Glomerular visceral epithelial cell (primary cell): ENCODE results near the gene MARCO.
"Not testable (repeated sequence)": the region's sequence is repeated elsewhere in the genome, so short reads cannot be mapped to it uniquely, and the experiment has no call there.

Experiments used
- DNase-seq: peaks from one replicate; pipeline ENCODE4 v3.0.0-alpha.2; 2016; ENCODE audit errors: extremely low spot score

Gene MARCO

DNA sequence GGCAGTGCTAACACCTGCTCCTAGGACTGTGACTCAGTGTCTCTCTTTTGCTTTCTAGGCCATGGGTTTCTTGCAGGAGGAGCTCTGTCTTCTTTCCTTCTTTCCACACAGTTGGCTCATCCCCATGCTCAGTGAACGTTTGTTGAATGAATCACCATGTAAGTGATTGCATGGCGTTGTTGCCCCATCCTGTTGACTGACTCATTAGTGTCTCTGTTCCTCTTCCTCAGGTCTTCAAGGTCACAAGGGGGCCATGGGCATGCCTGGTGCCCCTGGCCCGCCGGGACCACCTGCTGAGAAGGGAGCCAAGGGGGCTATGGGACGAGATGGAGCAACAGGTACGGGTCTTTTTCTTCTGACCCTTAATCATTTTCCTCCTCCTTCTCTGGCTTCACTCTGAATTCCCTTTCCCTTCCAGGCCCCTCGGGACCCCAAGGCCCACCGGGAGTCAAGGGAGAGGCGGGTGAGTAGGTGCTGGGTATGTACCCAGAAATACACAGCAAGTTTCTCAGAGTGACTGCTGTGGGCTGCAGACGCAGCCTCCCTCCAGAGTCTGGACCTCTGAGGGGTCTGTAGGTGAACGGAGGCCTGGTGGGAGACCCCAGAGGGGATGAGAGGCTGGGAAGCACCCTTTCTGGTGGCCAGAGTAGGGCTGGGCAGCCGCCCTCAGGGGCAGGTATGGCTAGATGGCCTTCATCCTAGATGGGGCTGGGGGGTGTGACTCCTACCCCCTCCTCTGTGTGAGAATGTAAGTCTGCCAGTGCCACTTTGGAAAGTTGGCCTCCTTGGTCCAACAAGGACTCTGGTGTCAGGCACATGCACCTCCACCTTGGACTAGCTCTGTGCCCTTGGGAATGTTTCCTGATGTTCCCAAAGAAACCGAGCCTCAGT, 32.4 kb downstream of the MARCO start:
- DNase-seq: no peak

- no peak for DNase-seq
These were observed 33.1 kb downstream of the MARCO start for GRCh38 chr2:118975133-118975532.

- DNase-seq: no peak
These were observed 36.1 kb downstream of the MARCO start for GRCh38 chr2:118978064-118978463.

DNA sequence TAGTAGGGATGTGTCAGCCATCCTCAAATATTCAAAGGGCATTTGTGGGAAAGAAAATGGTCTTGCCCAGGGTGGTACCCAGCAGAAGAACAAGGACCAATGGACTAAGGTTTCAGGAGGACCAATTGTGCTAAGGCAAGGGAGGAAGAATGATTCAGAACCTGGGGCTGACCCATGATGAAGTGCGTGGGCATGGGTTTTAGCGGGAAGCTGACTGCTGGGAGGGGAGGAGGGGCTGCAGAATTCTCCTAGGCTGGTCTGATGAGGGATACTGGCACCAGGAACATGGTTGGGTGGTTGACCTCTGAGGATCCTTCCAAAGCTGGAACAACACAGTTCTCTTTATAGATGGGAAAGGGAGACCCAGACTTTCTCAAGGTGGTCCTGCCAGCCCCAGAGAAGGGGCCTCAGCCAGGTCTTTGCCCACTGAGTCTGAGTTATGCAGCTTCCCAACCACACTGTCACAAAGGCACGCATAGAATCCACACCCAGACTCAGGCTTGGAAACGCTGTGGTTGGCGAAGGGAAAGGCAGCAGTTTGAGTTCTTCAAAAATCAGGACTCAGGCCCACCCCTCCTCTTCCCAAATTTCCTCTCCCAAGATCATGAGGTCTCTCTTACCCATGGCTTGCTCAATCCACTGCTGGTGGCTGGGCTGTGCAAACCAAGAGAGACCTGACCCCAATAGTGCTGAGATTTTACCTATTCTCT, 37.3 kb downstream of the MARCO start:
- no peak for DNase-seq

- DNase-seq: no peak
These were observed 38.0 kb downstream of the MARCO start for GRCh38 chr2:118980022-118980421.

DNA sequence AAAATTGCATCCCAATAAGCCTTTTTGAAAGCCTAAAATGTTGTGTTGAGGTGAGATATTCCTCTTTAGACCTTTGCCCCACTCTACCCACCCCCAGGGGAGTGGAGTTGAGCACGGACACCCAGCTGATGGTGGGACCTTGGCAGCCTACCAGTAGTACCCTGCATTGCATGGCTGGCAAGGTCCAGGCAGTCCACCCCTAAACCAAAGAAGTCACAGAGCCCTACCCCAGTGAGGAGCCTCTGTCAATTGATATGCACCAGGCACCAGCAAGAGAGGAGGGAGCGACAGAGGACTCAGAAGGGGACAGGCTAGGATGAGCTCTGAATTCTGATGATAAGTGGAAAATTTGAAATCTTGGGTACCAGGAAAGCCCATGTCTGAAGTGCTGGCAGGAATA, 38.6 kb downstream of the MARCO start:
- no peak for DNase-seq

DNA sequence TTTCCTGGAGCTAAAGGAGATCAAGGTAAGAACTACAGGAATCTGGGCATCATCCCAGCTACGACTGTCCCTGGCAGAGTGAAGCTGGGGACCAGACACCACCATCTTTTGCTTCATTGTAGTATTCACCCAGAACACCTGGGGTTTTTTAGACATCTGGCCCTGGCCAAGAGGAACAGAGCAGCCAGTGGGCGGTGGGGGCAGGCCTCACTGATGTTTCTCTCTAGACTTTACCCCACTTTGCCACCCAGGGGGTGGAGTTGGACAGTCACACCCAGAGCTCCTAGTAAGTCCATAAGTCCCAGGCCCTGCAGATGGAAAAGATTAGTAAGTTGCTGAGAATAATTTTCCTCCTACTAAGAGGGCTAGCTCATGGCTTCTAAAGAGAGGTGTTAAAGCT, 39.6 kb downstream of the MARCO start:
- DNase-seq: no peak

GRCh38 chr2:118982039-118982438, 40.0 kb downstream of the MARCO start:
- no peak for DNase-seq

DNA sequence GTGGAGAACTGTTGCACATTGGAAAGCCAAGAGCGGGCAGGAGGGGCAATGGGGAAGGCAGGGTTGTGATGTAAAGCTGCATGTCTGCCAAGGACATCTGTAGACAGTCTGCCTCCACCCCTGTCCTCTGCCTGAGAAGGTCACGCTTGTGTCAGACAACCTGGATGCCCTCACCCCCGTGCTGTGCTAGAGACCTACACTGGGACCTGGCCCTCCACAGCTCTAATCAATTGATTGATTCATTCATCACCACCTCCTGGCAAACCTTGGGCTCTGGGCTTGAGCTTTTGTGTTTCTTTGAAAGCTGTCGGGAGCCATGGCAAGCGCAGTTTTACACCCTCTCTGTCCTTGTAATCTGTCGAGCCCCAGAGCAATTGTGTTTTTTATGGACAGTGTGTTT, 41.1 kb downstream of the MARCO start:
- no peak for DNase-seq

- no peak for DNase-seq
These were observed 41.9 kb downstream of the MARCO start for GRCh38 chr2:118983915-118984314.

DNA sequence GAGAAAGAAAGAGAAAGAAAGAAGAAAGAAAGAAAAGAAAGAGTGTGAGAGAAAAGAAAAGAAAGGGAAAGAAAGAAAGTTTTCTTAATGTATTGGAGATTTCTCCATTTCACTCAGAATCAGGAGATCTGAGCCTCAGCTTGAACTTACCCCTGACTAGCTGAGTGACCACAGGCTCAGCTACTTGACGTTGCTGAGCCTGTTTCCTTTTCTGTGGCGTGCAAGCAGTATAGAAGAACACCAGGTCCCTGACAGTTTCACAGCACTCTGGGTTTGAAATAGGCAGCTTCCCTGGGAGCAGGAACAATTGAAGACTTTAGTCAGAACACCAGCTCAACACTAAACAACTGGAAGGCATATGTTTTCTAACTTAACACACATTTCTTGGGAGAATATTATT, 44.7 kb downstream of the MARCO start:
- no peak for DNase-seq

DNA sequence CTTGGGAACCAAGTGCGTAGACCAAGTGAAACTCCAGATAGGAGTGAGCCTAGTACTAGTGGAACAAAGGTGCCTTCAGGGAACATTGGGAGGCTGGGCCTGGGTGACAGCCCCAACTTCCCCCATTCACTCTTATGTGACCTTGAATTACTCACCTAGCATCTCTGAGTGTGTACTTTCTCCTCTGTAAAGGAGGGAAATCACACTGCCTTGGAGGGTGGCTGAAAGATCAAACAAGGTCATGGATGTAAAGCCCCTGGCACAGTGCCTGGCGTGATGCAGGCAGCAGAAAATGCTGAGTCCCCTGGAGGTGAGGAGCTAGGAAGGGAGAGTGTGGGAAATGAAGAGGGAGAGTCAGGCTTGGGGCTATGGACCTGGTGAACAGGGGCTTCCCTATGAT, 45.9 kb downstream of the MARCO start:
- no peak for DNase-seq

DNA sequence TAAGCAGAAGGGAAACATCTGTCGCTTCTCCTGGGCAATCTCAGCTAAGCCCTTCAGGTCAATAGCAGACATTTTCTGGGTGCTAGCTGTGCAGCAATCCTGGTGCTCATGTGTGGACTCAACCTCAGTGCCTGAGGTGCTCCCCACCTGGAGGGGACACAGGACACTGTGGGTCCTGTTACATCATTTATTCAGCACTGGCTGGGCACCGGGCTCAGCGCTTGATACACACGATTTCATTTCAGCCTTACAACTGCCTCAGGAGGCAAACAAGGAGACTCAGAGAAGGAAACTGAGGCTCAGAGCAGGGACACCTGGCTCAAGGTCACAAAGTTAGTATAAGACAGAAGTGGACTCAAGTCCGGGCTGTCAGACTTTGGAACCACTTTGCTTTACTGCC, 46.7 kb downstream of the MARCO start:
- no peak for DNase-seq

- DNase-seq: no peak
These were observed 47.5 kb downstream of the MARCO start for GRCh38 chr2:118989481-118989880.

DNA sequence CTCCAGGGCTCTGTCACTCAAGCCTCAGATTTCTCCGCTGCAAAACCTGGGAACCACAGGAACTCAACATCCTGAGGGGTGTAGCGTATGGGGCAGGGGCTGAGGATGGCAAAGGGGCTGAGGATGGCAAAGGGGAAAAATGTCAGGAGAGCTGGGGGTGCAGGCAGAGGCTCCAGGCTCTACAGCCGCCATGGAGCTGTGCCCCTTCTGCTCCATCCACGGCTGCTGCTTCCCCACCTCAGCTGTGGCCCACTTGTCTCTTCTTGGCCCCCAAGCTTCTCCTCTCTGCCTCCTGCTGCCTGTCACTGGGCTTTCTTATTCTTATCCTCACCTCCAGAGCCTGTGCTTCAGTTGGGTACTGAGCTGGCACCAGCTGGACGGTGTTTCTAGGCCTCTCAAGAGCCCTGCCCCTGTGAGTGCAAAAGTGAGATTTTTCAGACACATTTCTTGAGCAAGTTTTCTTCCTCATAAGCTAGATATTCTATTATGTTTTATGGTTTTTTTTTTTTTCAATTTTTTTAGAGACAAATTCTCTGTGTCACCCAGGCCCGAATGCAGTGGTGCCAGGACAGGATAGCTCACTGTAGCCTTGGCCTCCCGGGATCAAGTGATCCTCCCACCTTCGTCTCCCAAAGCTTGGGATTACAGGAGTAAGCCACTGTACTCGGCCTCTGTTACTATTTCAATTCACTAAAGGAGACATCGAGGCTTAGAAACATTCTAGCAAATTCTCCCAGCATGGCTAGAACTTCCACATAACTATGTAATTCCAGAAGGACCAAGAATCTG, 49.0 kb downstream of the MARCO start:
- DNase-seq: no peak

DNA sequence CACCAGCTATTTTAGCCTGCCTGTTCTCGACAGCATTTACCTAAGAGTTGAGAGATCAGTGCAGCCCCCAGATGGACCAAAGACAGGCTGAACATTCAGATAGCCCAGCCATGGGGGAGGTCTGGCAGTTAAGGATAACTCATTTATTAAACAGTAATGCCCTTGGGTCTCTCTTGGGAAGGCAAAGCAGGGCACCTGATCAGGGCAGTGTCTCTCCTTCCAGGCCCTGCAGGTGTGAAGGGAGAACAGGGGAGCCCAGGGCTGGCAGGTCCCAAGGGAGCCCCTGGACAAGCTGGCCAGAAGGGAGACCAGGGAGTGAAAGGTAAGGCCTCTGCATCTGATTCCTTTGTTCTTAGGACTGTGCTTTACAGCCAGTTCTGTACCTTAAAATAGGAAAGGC, 49.6 kb downstream of the MARCO start:
- DNase-seq: no peak

GRCh38 chr2:118992740-118993391, 50.9 kb downstream of the MARCO start:
- DNase-seq: no peak

GRCh38 chr2:118993392-118993752, 51.4 kb downstream of the MARCO start:
- DNase-seq: no peak

DNA sequence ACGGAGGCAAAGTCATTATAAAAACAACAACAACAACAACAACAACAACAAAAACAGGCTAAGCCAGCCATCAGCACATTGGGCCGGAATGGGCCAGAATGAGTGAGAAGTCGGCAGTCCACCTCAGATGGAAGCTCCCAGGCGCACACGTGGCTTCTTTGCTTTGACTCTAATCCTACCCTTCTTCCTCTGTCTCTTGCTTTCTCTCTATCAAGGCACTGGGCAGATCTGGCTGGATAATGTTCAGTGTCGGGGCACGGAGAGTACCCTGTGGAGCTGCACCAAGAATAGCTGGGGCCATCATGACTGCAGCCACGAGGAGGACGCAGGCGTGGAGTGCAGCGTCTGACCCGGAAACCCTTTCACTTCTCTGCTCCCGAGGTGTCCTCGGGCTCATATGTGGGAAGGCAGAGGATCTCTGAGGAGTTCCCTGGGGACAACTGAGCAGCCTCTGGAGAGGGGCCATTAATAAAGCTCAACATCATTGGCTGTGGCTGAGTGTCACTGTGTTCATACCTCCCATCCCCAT, 52.2 kb downstream of the MARCO start:
- no peak for DNase-seq

- DNase-seq: no peak
These were observed 52.8 kb downstream of the MARCO start for GRCh38 chr2:118994778-118995177.

- DNase-seq: not testable (repeated sequence)
These were observed 61.9 kb downstream of the MARCO start for GRCh38 chr2:119003856-119004255.

GRCh38 chr2:119004602-119005001, 62.6 kb downstream of the MARCO start:
- no peak for DNase-seq
